ENCODE measurements around the gene DGAT2.

DNA sequence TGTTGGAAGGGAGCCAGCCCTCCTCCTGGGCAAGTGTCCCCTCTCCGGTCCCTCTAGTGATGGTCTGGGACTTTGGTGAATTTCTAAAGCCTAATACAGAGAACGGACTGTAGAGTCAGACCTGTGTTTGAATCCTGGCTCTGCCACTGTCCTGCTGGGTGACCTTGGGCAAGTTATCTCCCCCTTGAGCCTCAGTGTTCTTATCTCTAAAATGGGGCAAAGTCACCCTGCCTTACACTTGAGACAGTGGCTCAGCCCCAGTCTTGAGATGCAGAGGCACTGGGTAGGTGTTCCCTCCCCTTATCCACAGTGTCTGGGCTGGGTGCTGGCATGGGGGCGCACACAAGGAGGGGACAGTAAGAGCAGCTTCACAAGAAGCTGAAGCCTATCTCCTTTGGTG is 20.9 kb downstream of the DGAT2 start:
- TF ChIP-seq, protein P1, sequence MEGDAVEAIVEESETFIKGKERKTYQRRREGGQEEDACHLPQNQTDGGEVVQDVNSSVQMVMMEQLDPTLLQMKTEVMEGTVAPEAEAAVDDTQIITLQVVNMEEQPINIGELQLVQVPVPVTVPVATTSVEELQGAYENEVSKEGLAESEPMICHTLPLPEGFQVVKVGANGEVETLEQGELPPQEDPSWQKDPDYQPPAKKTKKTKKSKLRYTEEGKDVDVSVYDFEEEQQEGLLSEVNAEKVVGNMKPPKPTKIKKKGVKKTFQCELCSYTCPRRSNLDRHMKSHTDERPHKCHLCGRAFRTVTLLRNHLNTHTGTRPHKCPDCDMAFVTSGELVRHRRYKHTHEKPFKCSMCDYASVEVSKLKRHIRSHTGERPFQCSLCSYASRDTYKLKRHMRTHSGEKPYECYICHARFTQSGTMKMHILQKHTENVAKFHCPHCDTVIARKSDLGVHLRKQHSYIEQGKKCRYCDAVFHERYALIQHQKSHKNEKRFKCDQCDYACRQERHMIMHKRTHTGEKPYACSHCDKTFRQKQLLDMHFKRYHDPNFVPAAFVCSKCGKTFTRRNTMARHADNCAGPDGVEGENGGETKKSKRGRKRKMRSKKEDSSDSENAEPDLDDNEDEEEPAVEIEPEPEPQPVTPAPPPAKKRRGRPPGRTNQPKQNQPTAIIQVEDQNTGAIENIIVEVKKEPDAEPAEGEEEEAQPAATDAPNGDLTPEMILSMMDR (IDR thresholded peaks at IDR 0.05): no peak
- TF ChIP-seq POLR2AphosphoS5 (IDR thresholded peaks at IDR 0.05) (no peak), POLR2A (IDR thresholded peaks at IDR 0.05) (no peak)

Data from upper lobe of left lung (tissue), 4 donors.